Kidney epithelial cell (primary cell): ENCODE data around the gene MAP4K4. TPM values are rescaled to one million over a fixed set of nuclear protein-coding genes. Genes with fewer than 3 reads are reported as not detected.

Experiments
- DNase-seq: peaks from one replicate; pipeline ENCODE4 v3.0.0-alpha.2; 2010; ENCODE audit warnings: low read depth
- H3K27me3 ChIP-seq: 2 replicates; pipeline ENCODE4 v1.6.0; 2011; ENCODE audit warnings: low read length; ENCODE audit not compliant: control insufficient read depth, insufficient read depth
- H3K36me3 ChIP-seq: 2 replicates; pipeline ENCODE4 v1.5.1; 2011; ENCODE audit warnings: low read length; ENCODE audit not compliant: control insufficient read depth, insufficient read depth
- H3K4me3 ChIP-seq: 2 replicates; pipeline ENCODE4 v1.5.1; 2011; ENCODE audit warnings: low read depth, mild to moderate bottlenecking, control low read depth, low read length
- total RNA-seq: library from RNA; depleted of rRNA; stranded (reverse); fragments of >200 nt; gene quantifications from 2 replicates; pipeline ENCODE4 v1.2.3, GENCODE V29; 2015
- TF ChIP-seq, protein P1 (sequence below): IDR thresholded peaks from 2 replicates; pipeline ENCODE4 v1.5.1; 2011; ENCODE audit warnings: mild to moderate bottlenecking, moderate library complexity, low read length, control low read depth, inconsistent platforms; ENCODE audit not compliant: insufficient read depth, poor library complexity, severe bottlenecking

The MAP4K4 gene
- total RNA-seq, 1 donor from 2014 or later = 134 TPM

DNA sequence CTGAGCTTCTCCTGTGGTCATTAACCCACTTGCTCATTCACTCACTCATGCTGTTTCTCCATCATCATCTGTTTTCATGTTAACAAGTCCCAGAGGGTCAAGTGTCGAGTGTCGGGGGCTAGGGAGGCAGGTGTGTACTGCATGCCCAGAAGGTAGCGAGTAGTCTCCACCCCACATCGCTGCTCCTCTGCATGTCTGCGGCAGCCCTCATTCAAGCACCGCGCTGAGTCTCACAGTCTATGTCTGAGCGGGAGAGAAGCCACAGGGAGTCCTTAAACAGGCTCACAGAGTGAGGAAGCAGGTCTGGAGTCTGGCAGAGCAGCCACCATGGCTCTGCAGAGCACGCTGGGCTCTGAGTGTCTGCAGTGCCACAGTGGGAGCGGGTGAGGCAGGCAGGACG lies 172.9 kb downstream of the MAP4K4 start:
- Histone ChIP-seq H3K27me3 (no peaks in the 10 kb centered on the region), H3K4me3 (no peak overlapping the region), H3K36me3 (peaks cover 10% of the 10 kb centered on the region)
- TF ChIP-seq, protein P1, sequence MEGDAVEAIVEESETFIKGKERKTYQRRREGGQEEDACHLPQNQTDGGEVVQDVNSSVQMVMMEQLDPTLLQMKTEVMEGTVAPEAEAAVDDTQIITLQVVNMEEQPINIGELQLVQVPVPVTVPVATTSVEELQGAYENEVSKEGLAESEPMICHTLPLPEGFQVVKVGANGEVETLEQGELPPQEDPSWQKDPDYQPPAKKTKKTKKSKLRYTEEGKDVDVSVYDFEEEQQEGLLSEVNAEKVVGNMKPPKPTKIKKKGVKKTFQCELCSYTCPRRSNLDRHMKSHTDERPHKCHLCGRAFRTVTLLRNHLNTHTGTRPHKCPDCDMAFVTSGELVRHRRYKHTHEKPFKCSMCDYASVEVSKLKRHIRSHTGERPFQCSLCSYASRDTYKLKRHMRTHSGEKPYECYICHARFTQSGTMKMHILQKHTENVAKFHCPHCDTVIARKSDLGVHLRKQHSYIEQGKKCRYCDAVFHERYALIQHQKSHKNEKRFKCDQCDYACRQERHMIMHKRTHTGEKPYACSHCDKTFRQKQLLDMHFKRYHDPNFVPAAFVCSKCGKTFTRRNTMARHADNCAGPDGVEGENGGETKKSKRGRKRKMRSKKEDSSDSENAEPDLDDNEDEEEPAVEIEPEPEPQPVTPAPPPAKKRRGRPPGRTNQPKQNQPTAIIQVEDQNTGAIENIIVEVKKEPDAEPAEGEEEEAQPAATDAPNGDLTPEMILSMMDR = no peak
- no peak for DNase-seq

- no peak overlapping the region for H3K4me3 ChIP-seq
- H3K27me3 ChIP-seq = no peaks in the 10 kb centered on the region
- no peak for DNase-seq
- TF ChIP-seq, protein P1 = no peak
- H3K36me3 ChIP-seq = peaks cover 10% of the 10 kb centered on the region
Measured at GRCh38 chr2:101871480-101871879, 174.0 kb downstream of the MAP4K4 start.

- Histone ChIP-seq H3K4me3 (no peak overlapping the region), H3K36me3 (peaks cover 10% of the 10 kb centered on the region), H3K27me3 (no peaks in the 10 kb centered on the region)
- no peak for DNase-seq
- TF ChIP-seq, protein P1 = no peak
Measured at GRCh38 chr2:101872480-101872879, 175.0 kb downstream of the MAP4K4 start.

GRCh38 chr2:101873543-101873942 lies 176.0 kb downstream of the MAP4K4 start:
- TF ChIP-seq, protein P1 = no peak
- DNase-seq = no peak
- no peaks in the 10 kb centered on the region for H3K27me3 ChIP-seq
- H3K4me3 ChIP-seq = no peak overlapping the region
- peaks cover 8% of the 10 kb centered on the region for H3K36me3 ChIP-seq

DNA sequence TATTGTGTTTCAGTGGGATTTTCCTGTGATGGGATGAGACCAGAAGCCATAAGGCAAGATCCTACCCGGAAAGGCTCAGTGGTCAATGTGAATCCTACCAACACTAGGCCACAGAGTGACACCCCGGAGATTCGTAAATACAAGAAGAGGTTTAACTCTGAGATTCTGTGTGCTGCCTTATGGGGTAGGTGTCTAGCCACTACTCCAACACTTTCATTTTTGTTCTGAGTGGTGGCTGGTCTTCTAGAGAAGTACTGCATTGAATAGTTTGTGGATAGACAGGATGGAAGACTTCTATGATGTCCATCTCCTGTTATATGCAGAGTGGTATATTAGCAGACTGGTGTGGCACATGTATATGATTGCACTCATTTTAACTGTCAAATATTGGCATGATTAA lies 176.6 kb downstream of the MAP4K4 start:
- peaks cover 8% of the 10 kb centered on the region for H3K36me3 ChIP-seq
- TF ChIP-seq, protein P1 = no peak
- DNase-seq = no peak
- H3K27me3 ChIP-seq = no peaks in the 10 kb centered on the region
- no peak overlapping the region for H3K4me3 ChIP-seq

- peaks cover 2% of the 10 kb centered on the region for H3K36me3 ChIP-seq
Measured at GRCh38 chr2:101879466-101879865, 182.0 kb downstream of the MAP4K4 start.

More at GRCh38 chr2:101879466-101879865, 182.0 kb downstream of the MAP4K4 start:
- no peaks in the 10 kb centered on the region for H3K27me3 ChIP-seq
- TF ChIP-seq, protein P1 = no peak
- no peak overlapping the region for H3K4me3 ChIP-seq
- DNase-seq = no peak
